T-cell (primary cell): ENCODE results near the gene CFAP54. TPM values are rescaled to one million over a fixed set of nuclear protein-coding genes. Genes with fewer than 3 reads are reported as not detected.
"Not testable (repeated sequence)": the region's sequence is repeated elsewhere in the genome, so short reads cannot be mapped to it uniquely, and the experiment has no call there.

ENCODE experiments used
- ATAC-seq, 4 experiments: fragments of 200-7000 bp in 3 of 4; fragments of 150-1000 bp in 1 of 4; cut with Tn5 transposase; replicated peaks in 1 of 4; 1 replicate in 3 of 4; 2 replicates in 1 of 4; pipeline ENCODE4 v1.10.0; 2021; ENCODE audit warnings: moderate library complexity in 3 of 4, mild to moderate bottlenecking in 2 of 4, moderate number of reproducible peaks in 1 of 4
- CTCF ChIA-PET, 2 donors: fragments of 300-600 bp; sonication (Branson Sonifier 250); formaldehyde crosslinking; loops; one replicate each; lab custom pipeline; 2022; ENCODE audit warnings: antibody characterized with exemption in 2 of 2; lab: Charles Lee
- POLR2A ChIA-PET, 2 donors: fragments of 300-600 bp; sonication (Branson Sonifier 250); formaldehyde crosslinking; loops; one replicate each; lab custom pipeline; 2022; ENCODE audit warnings: antibody characterized with exemption in 2 of 2; lab: Charles Lee
- DNase-seq, 35 experiments: peaks; one replicate each; pipeline versions ENCODE4 v3.0.0 to v3.0.0-alpha.2; 2013 to 2023
- H3K27ac ChIP-seq: one replicate; pipeline ENCODE4 v1.5.1; 2013; ENCODE audit warnings: low read length
- H3K27me3 ChIP-seq, 2 experiments: replicated peaks in 1 of 2; 1 replicate in 1 of 2; 2 replicates in 1 of 2; pipeline versions ENCODE4 v1.6.1 to v1.7.0; 2013; ENCODE audit warnings: low read length in 1 of 2, mixed read lengths in 1 of 2; ENCODE audit not compliant: control insufficient read depth in 2 of 2, insufficient read depth in 2 of 2; ENCODE audit errors: extremely low read depth in 1 of 2
- H3K36me3 ChIP-seq, 2 donors: 1 replicate in 1 of 2; 2 replicates in 1 of 2; pipeline versions ENCODE4 v1.6.1 to v1.7.0; 2013; ENCODE audit warnings: low read length in 1 of 2; ENCODE audit not compliant: control insufficient read depth in 2 of 2, insufficient read depth in 1 of 2; ENCODE audit errors: extremely low read depth in 1 of 2
- H3K4me1 ChIP-seq, 2 experiments: 1 replicate in 1 of 2; 2 replicates in 1 of 2; pipeline versions ENCODE4 v1.6.1 to v1.7.0; 2013; ENCODE audit warnings: low read length in 2 of 2, mixed read lengths in 1 of 2; ENCODE audit not compliant: insufficient read depth in 2 of 2, control insufficient read depth in 1 of 2; ENCODE audit errors: extremely low read depth in 1 of 2
- H3K4me3 ChIP-seq, 2 donors: 1 replicate in 1 of 2; 2 replicates in 1 of 2; pipeline versions ENCODE4 v1.5.1 to v1.7.0; 2013; ENCODE audit warnings: mild to moderate bottlenecking in 2 of 2, low read length in 1 of 2, moderate library complexity in 1 of 2; ENCODE audit not compliant: control insufficient read depth in 1 of 2; ENCODE audit errors: extremely low read depth in 1 of 2
- H3K9me3 ChIP-seq: 2 replicates; pipeline ENCODE4 v1.7.0; 2013
- H3K27ac Mint-ChIP-seq, 2 donors: one replicate each; pipeline ENCODE4 v1.8.0; 2020 to 2021; ENCODE audit warnings: mild to moderate bottlenecking in 2 of 2, mixed read lengths in 2 of 2
- H3K27me3 Mint-ChIP-seq, 2 donors: one replicate each; pipeline ENCODE4 v1.8.0; 2021 to 2022; ENCODE audit warnings: mixed read lengths in 2 of 2
- H3K36me3 Mint-ChIP-seq: one replicate; pipeline ENCODE4 v1.8.0; 2021; ENCODE audit warnings: mixed read lengths
- H3K4me1 Mint-ChIP-seq, 3 donors: one replicate each; pipeline ENCODE4 v1.8.0; 2020 to 2022; ENCODE audit warnings: mixed read lengths in 3 of 3, mild to moderate bottlenecking in 1 of 3
- H3K4me3 Mint-ChIP-seq, 3 donors: one replicate each; pipeline ENCODE4 v1.8.0; 2020 to 2022; ENCODE audit warnings: mild to moderate bottlenecking in 3 of 3, mixed read lengths in 3 of 3, moderate library complexity in 3 of 3
- H3K9me3 Mint-ChIP-seq, 3 donors: one replicate each; pipeline ENCODE4 v1.8.0; 2020 to 2022; ENCODE audit warnings: mixed read lengths in 3 of 3
- WGBS: methylation state at CpG from one replicate; pipeline ENCODE4 v1.1.5; 2013; ENCODE audit warnings: missing lambda C conversion rate; ENCODE audit not compliant: insufficient coverage; 5-methylcytosine and 5-hydroxymethylcytosine counted together
- total RNA-seq, 35 experiments: library from RNA in 6 of 35; stranded (reverse) in 6 of 35; fragments of 120-200 nt in 1 of 35; gene quantifications; one replicate each; pipeline versions ENCODE4 v1.2.1 to v1.2.4 and lab custom pipeline; 2013 to 2026

CFAP54 gene
- total RNA-seq, 5 donors from 2014 or later (not counting 1 experiment from before 2014, with no cell fraction given): 0.47 to 0.95 (median 0.90) TPM

DNA sequence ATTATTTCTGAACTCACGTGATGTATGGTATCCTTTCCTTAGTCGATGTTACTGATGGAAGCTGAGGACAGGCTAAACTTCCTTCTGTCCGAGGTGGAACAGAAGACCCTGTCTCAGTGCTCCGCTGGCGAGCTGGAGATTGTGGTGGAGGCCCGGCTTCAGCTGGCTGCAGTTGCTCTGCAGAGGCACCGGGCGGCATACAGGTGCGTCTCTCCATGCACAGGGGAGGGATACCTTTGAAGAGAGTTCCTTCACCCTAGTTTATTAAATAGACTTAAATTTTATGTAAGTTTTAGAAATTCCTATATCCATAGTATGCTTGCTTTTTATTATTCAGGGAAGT is 231.0 kb downstream of the CFAP54 start:
- Mint-ChIP-seq H3K4me1 (peaks cover 7 to 15% (median 15%) of the 10 kb centered on the region in 3 donors), H3K27me3 (no peaks in the 10 kb centered on the region), H3K4me3 (peak overlapping the region; percentile 88 to 93 (median 91)), H3K36me3 (no peaks in the 10 kb centered on the region), H3K27ac (peak overlapping the region; percentile 95 to 97), H3K9me3 (no peaks in the 10 kb centered on the region)
- Histone ChIP-seq H3K27ac (peak overlapping the region; percentile 72), H3K9me3 (no peaks in the 10 kb centered on the region), H3K36me3 (no peaks in the 10 kb centered on the region), H3K4me3 (peak overlapping the region; percentile 28 to 64), H3K27me3 (no peaks in the 10 kb centered on the region), H3K4me1 (peaks cover 4 to 7% of the 10 kb centered on the region in 2 experiments)
- WGBS: no CpG with 5 or more reads among the region's 9 CpGs
- ChIA-PET CTCF (interaction anchor here in 1 of 2 donors (0.5 to 0.6 kb wide), 2 partner anchors 587 to 1867 kb away, joined by 4 to 6 read pairs; no protein-coding TSS in a partner anchor), POLR2A (interaction anchor here in 1 of 2 donors (0.6 kb wide), 1 partner anchor 1799 kb away, joined by 3 read pairs; no protein-coding TSS in a partner anchor)
- peak in 24 of 35 experiments; percentile 1 to 38 (median 15) for DNase-seq
- peak; percentile 60 to 79 (median 69) for ATAC-seq

DNA sequence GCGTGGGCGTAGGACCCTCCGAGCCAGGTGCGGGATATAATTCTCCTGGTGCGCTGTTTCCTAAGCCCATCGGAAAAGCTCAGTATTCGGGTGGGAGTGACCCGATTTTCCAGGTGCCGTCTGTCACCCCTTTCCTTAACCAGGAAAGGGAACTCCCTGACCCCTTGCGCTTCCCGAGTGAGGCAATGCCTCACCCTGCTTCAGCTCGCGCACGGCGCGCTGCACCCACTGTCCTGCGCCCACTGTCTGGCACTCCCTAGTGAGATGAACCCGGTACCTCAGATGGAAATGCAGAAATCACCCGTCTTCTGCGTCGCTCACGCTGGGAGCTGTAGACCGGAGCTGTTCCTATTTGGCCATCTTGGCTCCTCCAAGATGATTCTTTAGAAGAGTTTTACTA is 240.1 kb downstream of the CFAP54 start:
- H3K36me3 Mint-ChIP-seq, H3K4me1 Mint-ChIP-seq, H3K27ac ChIP-seq, H3K9me3 Mint-ChIP-seq, POLR2A ChIA-PET, H3K9me3 ChIP-seq, ATAC-seq, DNase-seq, H3K4me1 ChIP-seq, H3K27me3 Mint-ChIP-seq, H3K4me3 Mint-ChIP-seq, H3K27ac Mint-ChIP-seq, H3K36me3 ChIP-seq, H3K4me3 ChIP-seq, H3K27me3 ChIP-seq: not testable (repeated sequence)
- CTCF ChIA-PET: interaction anchor here in 1 of 2 donors (0.6 kb wide), 1 partner anchor 1965 kb away, joined by 3 read pairs; no protein-coding TSS in a partner anchor
- WGBS: 92% methylated on average over 5 of the region's 23 CpGs

DNA sequence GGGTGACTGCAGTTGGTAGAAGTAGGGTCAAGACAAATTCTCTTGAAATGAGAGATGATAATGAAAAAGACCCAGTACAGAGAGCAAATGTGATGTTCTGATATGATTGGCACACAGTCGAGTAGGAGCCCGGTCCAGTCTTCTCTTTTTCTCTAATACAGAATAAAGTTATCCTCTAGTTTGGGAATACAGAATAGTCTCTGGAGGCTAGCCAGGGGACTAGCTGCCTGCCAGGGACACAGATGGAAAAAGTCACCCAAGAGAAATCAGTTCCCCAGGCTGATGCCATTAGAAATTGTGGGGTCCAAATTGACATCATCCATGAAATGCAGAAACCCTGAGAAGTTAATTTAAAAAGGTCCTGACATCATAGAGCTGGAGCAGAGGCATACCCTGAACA is 240.5 kb downstream of the CFAP54 start:
- DNase-seq (no peak), ATAC-seq (no peak)
- ChIA-PET CTCF (interaction anchor here in 1 of 2 donors (0.6 kb wide), 1 partner anchor 1964 kb away, joined by 3 read pairs; no protein-coding TSS in a partner anchor), POLR2A (no interaction called here)
- H3K9me3 ChIP-seq: no peaks in the 10 kb centered on the region
- Mint-ChIP-seq H3K27me3 (peaks cover 4% of the 10 kb centered on the region in 2 donors), H3K27ac (no peak overlapping the region), H3K36me3 (no peaks in the 10 kb centered on the region), H3K4me3 (no peak overlapping the region), H3K9me3 (no peaks in the 10 kb centered on the region), H3K4me1 (peaks cover 0 to 2% (median 0%) of the 10 kb centered on the region in 3 donors)
- no peak overlapping the region for H3K4me3 ChIP-seq
- no peak overlapping the region for H3K27ac ChIP-seq
- no peaks in the 10 kb centered on the region for H3K4me1 ChIP-seq
- H3K27me3 ChIP-seq: no peaks in the 10 kb centered on the region
- no peaks in the 10 kb centered on the region for H3K36me3 ChIP-seq
- WGBS: no CpG with 5 or more reads among the region's 2 CpGs

DNA sequence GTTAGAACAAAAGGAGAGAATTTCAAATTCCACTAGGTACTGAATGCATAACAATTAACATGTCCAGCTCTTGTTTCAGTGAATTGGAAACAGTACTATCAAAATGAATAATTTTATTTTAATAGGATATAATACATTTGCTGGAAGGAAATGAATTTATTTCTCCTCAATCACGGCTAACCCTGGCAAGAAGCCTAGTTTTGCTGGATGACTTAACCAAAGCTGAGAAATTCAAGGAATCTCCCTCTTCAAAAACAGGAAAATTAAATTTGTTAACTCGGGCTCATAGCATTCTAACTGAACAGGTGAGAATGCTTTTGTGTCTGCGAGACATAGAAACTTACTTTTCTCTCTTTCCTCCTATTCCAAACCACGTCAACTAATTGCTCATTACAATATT is 254.2 kb downstream of the CFAP54 start:
- H3K9me3 ChIP-seq: no peaks in the 10 kb centered on the region
- ATAC-seq (no peak), DNase-seq (no peak)
- Mint-ChIP-seq H3K27ac (no peak overlapping the region), H3K27me3 (peaks cover 0 to 9% of the 10 kb centered on the region in 2 donors), H3K9me3 (no peaks in the 10 kb centered on the region), H3K4me1 (no peaks in the 10 kb centered on the region), H3K4me3 (no peak overlapping the region), H3K36me3 (no peaks in the 10 kb centered on the region)
- no CpG with 5 or more reads among the region's 4 CpGs for WGBS
- H3K27ac ChIP-seq: no peak overlapping the region
- no peaks in the 10 kb centered on the region for H3K36me3 ChIP-seq
- H3K4me1 ChIP-seq: no peaks in the 10 kb centered on the region
- no peak overlapping the region for H3K4me3 ChIP-seq
- CTCF ChIA-PET: no interaction called here
- H3K27me3 ChIP-seq: no peaks in the 10 kb centered on the region
- POLR2A ChIA-PET: no interaction called here

DNA sequence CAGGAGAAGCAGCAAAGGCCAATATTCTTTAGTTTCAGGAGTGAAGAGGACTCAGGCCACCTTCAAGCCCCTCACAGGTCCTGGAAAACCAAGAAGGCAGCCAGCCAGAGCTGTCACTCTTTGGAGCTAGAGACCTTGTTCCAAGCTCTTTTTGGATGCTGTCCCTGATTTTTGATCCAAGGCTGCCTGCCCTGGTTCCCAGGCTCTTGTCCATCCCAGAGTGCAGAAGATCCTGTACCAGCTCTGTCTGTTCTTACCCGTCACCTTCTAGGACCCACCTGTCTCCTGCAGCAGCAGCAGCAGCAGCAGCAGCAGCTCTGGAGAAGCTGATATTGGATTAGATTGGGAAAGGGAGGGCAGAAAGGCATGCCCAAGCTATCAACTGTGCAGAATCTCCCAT is 260.6 kb downstream of the CFAP54 start:
- H3K27ac ChIP-seq: no peak overlapping the region
- no peaks in the 10 kb centered on the region for H3K36me3 ChIP-seq
- no peak overlapping the region for H3K4me3 Mint-ChIP-seq
- ChIA-PET POLR2A (no interaction called here), CTCF (interaction anchor here in 1 of 2 donors (1.0 kb wide), 1 partner anchor 10 kb away, joined by 3 read pairs; no protein-coding TSS in a partner anchor)
- DNase-seq: no peak
- H3K4me1 ChIP-seq: no peaks in the 10 kb centered on the region
- H3K4me3 ChIP-seq: no peak overlapping the region
- H3K27me3 Mint-ChIP-seq: peaks cover 0 to 9% of the 10 kb centered on the region in 2 donors
- H3K36me3 Mint-ChIP-seq: no peaks in the 10 kb centered on the region
- H3K27me3 ChIP-seq: peaks cover 0 to 3% of the 10 kb centered on the region in 2 experiments
- H3K9me3 ChIP-seq: no peaks in the 10 kb centered on the region
- no peak overlapping the region for H3K27ac Mint-ChIP-seq
- ATAC-seq: no peak
- H3K4me1 Mint-ChIP-seq: no peaks in the 10 kb centered on the region
- WGBS: no CpG with 5 or more reads among the region's 1 CpG
- H3K9me3 Mint-ChIP-seq: no peaks in the 10 kb centered on the region

DNA sequence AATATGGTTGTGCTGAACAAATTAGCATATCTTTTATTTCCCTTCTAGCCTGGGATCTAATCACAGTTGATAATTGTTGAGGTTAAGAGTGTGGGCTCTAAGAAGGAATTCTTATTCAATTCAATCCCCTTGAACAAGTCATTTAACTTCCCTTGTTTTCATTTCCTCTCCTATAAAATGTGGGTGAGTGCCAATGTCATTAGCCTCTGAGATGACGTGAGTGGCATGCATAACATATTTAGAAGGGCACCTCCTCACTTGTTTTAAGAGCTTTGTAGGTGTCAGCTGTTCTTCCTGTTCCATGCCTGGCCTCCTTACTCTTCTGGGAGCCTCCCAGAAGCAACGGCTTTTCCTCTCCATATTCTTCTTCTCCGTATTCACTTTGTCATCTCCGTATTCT is 262.2 kb downstream of the CFAP54 start:
- no peaks in the 10 kb centered on the region for H3K36me3 Mint-ChIP-seq
- Histone ChIP-seq H3K27ac (no peak overlapping the region), H3K36me3 (no peaks in the 10 kb centered on the region), H3K4me1 (no peaks in the 10 kb centered on the region), H3K9me3 (no peaks in the 10 kb centered on the region), H3K27me3 (peaks cover 0 to 3% of the 10 kb centered on the region in 2 experiments), H3K4me3 (no peak overlapping the region)
- no peak for ATAC-seq
- POLR2A ChIA-PET: no interaction called here
- H3K4me1 Mint-ChIP-seq: no peaks in the 10 kb centered on the region
- CTCF ChIA-PET: no interaction called here
- H3K27me3 Mint-ChIP-seq: peaks cover 1 to 13% of the 10 kb centered on the region in 2 donors
- no peak for DNase-seq
- H3K4me3 Mint-ChIP-seq: no peak overlapping the region
- no peak overlapping the region for H3K27ac Mint-ChIP-seq
- H3K9me3 Mint-ChIP-seq: no peaks in the 10 kb centered on the region
- WGBS: no CpG with 5 or more reads among the region's 4 CpGs
